ENCODE measurements around the gene FAF1.

DNA sequence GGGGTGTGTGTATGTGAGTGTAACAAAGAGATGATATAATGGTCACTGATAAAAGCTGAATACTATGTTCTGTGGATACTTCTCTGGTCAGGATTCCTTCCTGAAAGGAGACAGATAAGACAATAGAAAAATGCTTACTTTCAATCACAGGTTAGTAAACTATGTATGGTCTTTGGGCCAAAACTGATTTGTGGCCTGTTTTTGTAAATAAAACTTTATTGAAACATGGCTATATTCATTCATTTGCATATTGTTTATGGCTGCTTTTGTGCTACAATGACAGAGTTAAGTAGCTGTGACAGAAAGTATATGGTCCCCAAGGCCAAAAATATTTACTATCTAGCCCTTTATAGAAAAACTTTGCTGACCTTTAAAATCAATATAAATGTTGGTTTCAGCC lies 454.6 kb downstream of the FAF1 start:
- TF ChIP-seq EP300 (IDR thresholded peaks at IDR 0.05) = no peak
- no peak for TF ChIP-seq CTCF (IDR thresholded peaks at IDR 0.05)
